Measurements from ENCODE around the gene DNAAF2.

DNAAF2 gene

GRCh38 chr14:49589387-49589786, 45.7 kb downstream of the DNAAF2 start:
- TF ChIP-seq CTCF (IDR thresholded peaks at IDR 0.05; ENCODE audit: low read length, missing control alignments) = no peak
- H3K4me3 ChIP-seq (replicated peaks; ENCODE audit: low read depth, low read length) = no peak overlapping the region
- no peak for DNase-seq (ENCODE audit: low read depth)

- H3K4me3 ChIP-seq (replicated peaks; ENCODE audit: low read depth, low read length) = peak overlapping the region; percentile 71
- peak; percentile 88 for DNase-seq (ENCODE audit: low read depth)
- peak; percentile 68 for TF ChIP-seq CTCF (IDR thresholded peaks at IDR 0.05; ENCODE audit: low read length, missing control alignments)
Observed at GRCh38 chr14:49586673-49587460, 48.2 kb downstream of the DNAAF2 start.

GRCh38 chr14:49585803-49586672, 49.0 kb downstream of the DNAAF2 start, which contains the start of gene RPS29:
Gene RPS29 (minus strand): TSS chr14:49586380. CDS start chr14:49586346, 34 bp downstream.
- H3K4me3 ChIP-seq (replicated peaks; ENCODE audit: low read depth, low read length) = peak within 1 kb of the TSS; percentile 71
- TF ChIP-seq CTCF (IDR thresholded peaks at IDR 0.05; ENCODE audit: low read length, missing control alignments) = no peak
- DNase-seq (ENCODE audit: low read depth) = peak; percentile 100

GRCh38 chr14:49584981-49585640, 49.9 kb downstream of the DNAAF2 start:
- H3K4me3 ChIP-seq (replicated peaks; ENCODE audit: low read depth, low read length) = peak overlapping the region; percentile 71
- peak; percentile 40 for DNase-seq (ENCODE audit: low read depth)

- DNase-seq (ENCODE audit: low read depth) = no peak
- no peak for TF ChIP-seq CTCF (IDR thresholded peaks at IDR 0.05; ENCODE audit: low read length, missing control alignments)
- peak overlapping the region; percentile 71 for H3K4me3 ChIP-seq (replicated peaks; ENCODE audit: low read depth, low read length)
Observed at GRCh38 chr14:49584058-49584457, 51.0 kb downstream of the DNAAF2 start.

- TF ChIP-seq CTCF (IDR thresholded peaks at IDR 0.05; ENCODE audit: low read length, missing control alignments) = no peak
- no peak for DNase-seq (ENCODE audit: low read depth)
- H3K4me3 ChIP-seq (replicated peaks; ENCODE audit: low read depth, low read length) = no peak overlapping the region
Observed at GRCh38 chr14:49583629-49584028, 51.4 kb downstream of the DNAAF2 start.

Measured in fibroblast of pulmonary artery (primary cell).